Stimulated activated CD4-positive, alpha-beta T cell treated with anti-CD3 and anti-CD28 coated beads, Interleukin-12 subunit alpha, Interleukin-12 subunit beta, amount 100 ng/mL, for 24 hours (primary cell): ENCODE data around the gene MICU1.
"Not testable (repeated sequence)": the region's sequence is repeated elsewhere in the genome, so short reads cannot be mapped to it uniquely, and the experiment has no call there.

Experiments
- DNase-seq, 2 experiments: peaks; one replicate each; pipeline ENCODE4 v3.0.0-alpha.2; 2020; ENCODE audit warnings: low read depth in 2 of 2

The MICU1 gene

DNA sequence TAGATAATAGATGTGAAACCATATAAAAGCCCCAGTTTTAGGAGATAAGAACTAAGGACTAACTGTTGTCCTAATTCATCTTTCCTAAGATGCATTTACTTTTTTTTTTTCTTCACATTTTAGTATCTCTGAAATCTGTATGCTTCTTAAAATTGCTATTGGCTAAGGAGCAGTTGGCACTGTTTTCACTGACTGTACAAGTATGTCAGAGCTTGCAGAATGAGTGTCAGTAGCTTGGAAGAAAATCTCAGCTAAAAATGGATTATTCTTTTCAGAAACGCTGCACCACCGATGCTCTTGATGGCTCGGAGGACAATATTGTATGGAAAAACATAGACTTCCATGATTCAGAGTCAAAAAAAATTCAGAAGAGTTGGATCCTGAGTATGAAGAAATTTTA is 180.0 kb downstream of the MICU1 start:
- no peak for DNase-seq

DNA sequence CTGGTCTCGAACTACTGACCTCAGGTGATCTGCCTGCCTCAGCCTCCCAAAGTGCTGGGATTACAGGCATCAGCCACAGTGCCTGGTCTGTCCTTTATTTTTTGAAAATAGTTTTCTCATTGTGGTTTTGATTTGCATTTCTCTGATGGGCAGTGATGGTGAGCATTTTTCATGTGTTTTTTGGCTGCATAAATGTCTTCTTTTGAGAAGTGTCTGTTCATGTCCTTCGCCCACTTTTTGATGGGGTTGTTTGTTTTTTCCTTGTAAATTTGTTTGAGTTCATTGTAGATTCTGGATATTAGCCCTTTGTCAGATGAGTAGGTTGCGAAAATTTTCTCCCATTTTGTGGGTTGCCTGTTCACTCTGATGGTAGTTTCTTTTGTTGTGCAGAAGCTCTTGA is 182.9 kb downstream of the MICU1 start:
- not testable (repeated sequence) for DNase-seq

DNA sequence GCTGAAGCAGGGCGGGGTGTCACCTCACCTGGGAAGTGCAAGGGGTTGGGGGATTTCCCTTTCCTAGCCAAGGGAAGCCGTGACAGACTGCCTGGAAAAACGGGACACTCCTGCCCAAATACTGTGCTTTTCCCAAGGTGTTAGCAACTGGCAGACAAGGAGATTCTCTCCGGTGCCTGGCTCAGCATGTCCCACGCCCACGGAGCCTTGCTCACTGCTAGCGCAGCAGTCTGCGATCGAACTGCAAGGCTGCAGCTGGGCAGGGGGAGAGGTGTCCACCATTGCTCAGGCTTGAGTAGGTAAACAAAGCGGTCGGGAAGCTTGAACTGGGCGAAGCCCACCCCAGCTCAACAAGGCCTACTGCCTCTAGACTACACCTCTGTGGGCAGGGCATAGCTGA is 190.3 kb downstream of the MICU1 start:
- DNase-seq, result no peak

DNA sequence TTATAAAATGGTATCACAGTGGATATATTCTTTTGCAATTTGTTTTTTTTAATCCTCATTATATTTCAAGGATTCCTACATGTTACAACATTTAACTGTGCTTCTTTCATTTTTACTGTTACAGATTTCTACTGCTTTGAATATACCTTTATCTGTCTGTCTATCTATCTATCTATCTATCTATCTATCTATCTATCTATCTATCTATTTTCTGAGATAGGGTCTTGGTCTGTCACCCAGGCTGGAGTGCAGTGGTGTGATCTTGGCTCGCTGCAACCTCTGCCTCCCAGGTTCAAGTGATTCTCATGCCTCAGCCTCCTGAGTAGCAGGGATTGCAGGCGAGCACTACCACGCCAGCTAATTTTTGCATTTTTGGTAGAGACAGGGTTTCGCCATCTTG is 194.9 kb downstream of the MICU1 start:
- DNase-seq, result not testable (repeated sequence)

DNA sequence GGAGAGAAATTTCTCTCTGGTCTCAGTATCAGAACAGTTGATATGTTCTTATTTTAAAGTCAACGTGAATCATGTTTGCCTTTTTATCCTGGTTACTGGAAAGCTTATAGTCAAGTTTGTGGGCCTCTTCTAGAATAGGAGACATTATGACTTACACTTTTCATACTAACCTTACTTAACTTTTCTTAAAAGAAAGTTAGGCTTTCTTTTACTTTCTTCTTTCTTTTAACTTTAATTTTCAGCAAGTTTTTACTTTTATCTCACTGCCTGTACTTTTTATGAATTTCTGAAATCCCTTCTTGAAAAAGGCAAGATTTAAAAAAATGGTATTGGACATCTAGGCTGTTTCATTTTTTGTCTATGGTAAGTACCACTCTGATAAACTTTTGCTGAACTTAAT is 195.9 kb downstream of the MICU1 start:
- no peak for DNase-seq

DNA sequence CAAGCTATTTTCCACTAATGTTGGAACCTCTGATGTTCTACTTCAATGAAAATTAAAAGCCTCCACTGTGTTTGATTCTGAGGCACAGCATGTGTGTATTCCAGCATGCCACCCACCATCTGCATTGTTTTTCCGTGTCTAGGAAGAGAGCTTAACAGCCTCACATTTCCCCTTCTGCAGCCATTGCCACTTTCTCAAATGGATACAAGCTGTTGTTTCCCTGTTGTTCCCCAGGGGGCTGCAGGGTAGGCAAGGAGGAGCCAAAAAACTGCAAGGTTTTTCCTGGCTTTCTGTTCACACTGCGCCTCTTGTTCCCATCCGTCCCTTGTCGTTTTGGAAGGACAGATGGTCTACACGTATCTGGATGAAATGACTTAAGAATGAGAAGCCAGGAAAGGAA is 198.9 kb downstream of the MICU1 start:
- no peak for DNase-seq

DNA sequence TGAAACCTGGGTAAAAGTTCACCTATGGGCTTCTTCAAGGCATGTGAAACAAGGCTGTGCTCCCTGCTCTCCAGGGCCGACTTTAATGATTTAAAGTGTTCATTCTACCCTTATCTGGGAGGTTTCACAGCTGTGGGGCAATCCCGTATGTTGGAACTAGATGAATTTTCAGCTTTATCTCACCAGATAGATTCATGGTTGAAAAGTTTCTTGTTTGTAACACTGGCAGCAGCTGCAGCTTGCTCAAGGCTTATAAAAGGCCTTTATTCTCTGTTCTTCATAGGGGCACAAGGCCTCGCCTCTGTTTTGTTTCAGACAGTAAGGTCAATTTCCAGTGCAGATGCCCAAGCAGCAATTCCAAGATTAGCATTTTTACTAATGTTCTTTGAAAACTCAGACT is 200.7 kb downstream of the MICU1 start:
- DNase-seq, result no peak

DNA sequence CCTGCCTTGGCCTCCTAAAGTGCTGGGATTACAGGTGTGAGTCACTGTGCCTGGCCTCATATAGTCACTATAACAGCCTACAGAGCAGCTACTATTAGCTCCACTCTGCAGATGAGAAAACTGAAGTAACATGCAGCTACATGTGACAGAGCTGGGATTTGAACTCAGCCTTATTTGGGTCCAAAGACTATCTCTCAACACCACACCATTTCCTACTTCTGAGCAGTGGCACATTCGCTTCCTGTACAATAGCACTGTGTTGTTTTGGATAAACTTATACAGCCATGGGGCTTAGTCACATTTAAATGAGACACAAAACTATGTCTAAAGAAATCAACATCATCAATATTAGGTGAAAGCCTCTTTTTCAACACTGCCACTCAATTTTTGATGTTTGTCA is 201.3 kb downstream of the MICU1 start:
- no peak for DNase-seq

DNA sequence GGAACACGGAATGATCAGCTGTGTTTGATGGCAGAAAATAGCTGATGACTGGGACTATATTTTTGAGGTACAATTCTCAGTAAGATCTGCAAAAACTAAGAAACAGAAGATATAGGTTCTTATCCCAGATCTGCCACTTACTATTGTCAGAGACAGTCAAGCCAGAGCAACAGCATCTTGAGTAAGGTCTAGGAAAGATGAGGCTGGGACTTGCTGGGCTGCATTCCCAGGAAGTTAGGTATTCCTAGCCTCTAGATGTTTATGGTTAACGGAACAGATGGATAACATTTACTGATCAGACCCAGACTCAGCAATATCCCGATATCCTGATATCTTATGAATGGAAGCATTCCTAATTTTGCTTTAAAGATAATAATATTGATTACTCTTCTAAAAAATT is 202.5 kb downstream of the MICU1 start:
- no peak for DNase-seq

DNA sequence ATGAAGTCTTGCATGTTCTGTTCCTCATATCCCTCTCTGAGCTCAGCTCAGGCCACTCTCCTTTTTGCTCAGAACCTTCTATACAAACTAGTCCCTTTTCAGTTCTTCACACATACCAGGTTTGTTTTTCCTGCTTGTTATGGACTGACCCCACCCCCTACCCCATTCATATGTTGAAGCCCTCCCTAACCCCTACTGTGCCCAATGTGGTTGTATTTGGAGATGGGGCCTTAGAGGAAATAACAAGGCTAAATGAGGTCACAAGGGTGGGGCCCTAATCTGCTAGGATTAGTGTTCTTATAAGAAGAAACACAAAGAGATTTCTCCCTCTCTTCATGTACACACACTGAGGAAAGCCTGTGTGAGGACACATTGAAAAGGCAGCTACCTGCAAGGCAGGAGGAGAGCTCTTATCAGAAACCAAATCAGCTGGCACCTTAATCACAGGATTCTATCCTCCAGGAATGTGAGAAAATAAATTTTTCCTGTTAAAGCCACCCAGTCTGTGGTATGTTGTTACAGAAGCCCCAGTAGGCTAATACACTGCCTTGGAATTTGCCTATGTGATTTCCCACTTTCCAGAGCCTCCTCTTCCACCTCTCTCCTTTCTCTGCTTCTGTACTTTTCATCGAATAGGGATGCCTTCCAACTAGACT is 203.9 kb downstream of the MICU1 start:
- no peak for DNase-seq

DNA sequence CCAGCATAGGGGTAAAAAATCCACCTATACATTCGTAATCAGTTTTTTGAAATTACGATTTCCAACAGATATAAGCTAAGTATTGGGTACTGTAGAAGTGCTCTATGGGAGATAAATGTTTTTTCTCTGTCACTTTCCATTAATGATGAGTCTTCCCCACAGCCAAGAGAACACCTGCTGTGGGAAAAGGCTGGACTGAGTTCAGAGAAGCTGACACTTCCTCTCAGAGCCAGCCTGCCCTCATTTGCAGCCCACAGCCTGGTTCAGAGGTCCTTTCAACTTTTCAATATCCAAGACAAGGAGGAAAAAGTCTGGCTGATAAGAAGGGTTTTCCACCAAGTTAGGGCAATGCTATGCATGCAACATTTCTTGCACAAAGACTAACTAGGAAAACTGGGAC is 206.6 kb downstream of the MICU1 start:
- DNase-seq, result no peak

DNA sequence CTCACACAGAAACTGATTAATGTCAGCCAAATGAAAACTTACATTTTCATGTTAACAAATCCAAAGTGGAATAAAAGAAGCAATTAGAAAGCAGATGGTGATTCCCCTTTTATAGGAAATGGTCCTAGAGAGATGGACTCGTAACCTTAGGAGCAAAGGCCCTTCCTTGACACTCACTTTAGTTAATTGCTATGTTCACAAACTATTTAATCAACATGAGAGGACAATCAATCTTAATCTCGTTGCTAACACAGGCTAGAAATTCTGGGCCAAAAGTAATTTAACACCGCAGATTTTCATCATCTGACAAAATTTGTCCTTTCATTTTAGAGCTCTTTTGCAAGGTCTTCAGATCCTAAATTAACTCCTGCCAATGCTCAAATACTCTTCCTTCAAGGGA is 207.2 kb downstream of the MICU1 start:
- no peak for DNase-seq

DNA sequence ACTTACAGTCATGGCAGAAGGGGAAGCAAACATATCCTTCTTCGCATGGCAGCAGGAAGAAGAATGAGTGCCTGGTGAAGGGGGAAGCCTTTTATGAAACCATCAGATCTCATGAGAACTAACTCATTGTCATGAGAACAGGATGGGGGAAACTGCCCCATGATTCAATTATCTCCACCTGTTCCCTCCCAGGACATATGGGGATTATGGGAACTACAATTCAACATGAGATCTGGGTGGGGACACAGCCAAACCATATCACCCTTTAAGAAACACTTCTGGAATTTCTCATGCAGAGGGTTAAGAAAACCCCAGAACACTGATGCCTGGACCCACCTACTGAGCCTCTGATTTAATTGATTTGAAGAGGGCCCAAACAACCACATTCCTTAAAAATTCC is 207.9 kb downstream of the MICU1 start:
- DNase-seq, result no peak

DNA sequence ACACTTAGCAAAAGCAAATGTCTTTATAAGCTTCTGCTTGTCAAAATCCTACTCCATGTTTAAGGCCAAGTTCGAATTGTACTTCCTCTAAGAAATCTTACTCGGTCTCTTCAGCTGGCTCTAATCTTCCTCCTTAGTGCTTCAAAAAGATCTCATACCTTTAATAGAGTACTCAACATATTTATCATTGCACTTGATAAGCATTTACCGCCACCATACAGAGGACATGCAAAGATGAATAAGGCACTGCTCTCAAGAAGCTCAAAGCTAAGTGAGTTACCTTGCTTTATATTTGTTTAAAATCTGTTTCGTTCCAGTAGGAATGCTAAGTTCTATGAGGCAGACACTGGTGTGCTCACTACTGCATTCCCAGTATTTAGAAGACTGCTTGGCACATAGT is 209.2 kb downstream of the MICU1 start:
- DNase-seq, result no peak

DNA sequence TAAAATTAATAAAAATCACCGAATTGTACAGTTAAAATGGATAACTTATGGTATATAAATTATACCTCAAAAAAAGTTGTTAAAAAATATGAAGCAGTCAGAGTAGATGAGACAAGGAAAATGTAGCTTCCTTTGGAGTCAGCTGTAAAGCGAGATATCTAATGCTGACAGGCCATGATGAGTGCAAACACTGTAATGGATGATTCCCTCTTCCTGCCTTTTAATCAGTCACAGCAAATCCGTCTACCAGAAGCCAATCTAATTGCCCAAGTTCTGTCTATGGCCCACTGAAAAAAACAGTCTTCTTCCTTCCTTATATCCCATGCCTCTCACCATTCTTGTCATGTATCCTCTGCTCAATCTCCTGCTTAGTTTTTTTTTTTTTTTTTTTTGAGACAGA is 211.2 kb downstream of the MICU1 start:
- no peak for DNase-seq

DNA sequence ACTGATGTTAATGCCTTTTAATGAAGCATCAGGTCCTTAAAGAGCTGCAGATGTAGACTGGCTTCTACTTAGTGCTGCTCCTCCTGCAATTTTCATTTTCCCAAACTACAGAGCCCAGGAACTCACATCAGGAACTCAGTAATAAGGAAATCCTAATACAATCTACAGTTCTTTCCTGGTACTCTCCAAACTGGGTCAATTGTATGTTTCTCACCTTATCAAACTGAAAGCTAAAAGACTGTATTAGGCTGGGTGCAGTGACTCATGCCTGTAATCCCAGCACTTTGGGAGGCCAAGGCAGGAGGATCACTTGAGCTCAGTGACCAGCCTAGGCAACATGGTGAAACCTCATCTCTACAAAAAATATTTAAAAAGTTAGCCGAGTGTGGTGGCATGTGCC is 216.7 kb downstream of the MICU1 start:
- no peak for DNase-seq

DNA sequence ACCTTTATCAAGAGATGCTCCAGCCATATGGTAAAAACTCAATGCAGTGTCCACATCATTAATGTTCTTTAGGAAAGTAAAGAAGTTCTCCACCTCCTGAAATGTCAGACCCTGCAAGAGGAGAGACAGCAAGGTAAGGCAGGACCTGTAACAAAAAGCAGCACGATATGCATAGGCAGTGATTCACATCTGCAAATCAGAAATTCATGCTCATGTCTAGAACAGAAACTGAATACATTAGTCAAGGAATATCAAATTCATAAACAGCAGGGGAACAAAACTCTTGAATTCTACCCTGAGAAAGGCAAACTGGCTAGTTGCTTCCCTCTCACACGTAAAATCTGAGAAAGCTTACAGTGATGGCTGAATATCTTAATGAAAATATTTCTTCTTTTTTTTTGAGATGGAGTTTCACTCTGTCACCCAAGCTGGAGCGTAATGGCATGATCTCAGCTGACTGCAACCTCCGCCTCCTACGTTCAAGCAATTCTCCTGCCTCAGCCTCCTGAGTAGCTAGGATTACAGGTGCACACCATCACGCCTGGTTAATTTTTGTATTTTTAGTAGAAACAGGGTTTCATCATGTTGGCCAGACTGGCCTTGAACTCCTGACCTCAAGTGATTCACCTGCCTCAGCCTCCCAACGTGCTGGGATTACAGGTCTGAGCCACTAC is 217.8 kb downstream of the MICU1 start:
- DNase-seq, result no peak

DNA sequence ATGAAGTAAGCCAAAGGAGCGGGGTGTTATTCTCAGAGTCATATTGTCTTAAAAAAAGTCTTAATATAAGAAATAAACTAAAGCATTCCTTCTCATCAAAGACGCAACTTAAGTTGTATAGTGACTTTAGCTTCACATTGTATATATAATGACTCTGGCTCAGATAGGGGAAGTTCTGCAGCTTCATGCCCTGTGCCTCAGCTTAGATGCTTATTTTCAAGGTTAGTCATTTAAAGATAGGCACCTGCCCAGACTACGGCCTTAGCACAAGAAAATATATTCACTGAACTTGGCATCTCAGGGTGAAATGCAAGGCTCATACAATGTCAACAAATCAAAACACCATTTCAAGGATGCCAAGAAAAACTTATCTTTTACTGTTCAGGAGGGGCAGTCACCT is 218.4 kb downstream of the MICU1 start:
- no peak for DNase-seq

DNA sequence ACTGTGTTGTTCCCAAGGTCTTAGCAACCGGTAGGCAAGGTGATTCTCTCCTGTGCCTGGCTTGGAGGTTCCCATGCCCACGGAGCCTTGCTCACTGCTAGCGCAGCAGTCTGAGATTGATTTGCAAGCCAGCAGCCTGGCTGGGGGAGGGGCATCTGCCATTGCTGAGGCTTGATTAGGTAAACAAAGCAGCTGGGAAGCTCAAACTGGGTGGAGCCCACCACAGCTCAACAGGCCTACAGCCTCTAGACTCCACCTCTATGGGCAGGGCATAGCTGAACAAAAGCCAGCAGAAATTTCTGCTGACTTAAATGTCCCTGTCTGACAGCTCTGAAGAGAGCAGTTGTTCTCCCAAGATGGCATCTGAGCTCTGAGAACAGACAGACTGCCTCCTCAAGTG is 230.3 kb downstream of the MICU1 start:
- not testable (repeated sequence) for DNase-seq

DNA sequence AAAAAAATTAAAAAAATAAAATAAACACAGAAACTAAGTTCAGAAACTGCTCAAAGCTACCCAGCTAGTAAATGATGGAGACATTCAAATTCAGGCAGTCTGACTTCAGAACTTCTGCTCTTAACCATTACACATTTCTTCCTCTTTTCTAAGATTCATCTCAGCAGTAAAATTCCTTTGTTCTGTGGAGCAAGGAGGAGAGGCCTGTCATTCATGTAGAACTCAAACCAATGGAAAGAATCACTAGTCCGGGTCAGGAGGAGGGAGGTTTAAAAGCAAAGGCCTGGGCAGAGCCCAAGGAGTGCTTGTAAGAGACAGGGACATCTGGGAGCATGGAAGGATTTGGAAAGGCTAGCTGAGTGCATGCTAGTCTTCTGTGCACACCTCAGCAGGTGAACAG is 233.3 kb downstream of the MICU1 start:
- DNase-seq, result no peak

DNA sequence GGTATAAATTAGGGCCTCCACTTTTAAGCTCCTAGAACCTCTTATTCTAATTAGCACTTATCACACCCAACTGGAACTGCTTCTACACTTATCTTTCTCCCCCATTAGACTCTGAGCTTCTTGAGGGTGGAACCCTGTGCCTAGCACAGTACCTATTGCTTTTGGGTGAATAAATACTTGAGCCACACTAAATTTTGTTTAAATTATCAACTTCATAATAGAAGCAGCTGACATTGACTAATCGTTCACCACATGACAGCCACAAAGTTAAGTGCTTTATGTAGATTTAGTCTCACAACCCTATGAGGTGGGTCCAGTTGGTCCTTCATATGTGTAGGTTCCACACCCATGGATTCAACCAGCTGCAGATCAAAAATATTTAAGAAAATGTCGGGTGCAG is 235.1 kb downstream of the MICU1 start:
- no peak for DNase-seq

DNA sequence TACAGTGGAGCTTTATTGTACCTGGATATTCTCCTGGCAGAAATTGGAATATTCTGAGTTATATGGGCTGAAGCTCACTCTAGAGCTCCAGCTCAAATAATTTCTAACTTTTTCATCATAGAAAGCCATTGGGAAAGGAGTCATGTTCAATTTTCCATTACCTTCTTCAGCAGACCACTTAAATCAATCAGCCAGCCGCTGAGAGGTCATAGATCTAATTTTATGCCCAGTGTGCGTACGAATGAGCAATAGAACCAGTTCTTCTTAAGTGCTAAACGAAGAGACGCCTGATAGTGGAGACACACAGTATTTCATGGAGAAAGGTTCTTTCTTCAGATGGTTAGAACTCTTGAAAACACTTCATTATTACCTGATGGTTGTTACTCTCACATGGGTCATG is 236.2 kb downstream of the MICU1 start:
- DNase-seq, result no peak

DNA sequence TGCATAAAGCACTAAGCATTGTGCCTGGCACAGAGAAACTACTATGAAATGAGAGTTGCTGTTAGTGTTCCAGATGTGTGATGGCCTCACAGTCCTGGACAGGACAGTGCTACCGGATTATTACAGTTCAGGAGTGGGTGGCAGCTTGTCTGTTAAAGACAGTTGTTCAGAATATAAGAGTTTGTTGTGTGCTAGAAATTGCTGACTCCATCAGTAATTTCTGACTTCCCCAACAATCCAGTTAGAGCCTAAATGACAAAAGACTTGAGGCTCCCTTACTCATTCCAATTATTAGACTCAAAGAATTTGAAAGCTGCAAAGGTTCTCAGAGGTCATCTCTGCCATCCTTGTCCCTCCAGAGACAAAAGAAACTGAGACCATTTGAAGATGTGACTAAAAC is 236.9 kb downstream of the MICU1 start:
- DNase-seq, result no peak

DNA sequence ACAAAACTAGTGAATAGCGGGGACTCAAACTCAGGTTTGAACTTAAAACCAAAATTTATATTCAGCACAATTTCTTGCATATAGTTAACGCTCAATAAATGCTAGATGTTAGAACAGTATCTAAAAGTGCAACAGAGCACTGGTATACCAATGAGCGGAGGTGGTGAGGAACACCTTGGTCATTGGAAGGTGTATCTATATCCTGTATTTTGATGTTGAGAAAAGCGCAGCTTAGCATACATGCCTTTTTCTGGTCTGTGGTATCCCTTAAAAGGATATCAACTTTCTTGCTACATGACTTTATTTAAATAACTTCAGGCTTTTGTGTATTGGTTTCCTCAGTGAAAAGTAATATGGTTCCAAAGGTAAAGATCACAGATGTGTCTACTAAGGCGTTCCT is 237.8 kb downstream of the MICU1 start:
- no peak for DNase-seq
